Urinary bladder (tissue), 4 donors: ENCODE measurements around the gene GDF7. TPM values are rescaled to one million over a fixed set of nuclear protein-coding genes. Genes with fewer than 3 reads are reported as not detected.

Source experiments
- DNase-seq: peaks from one replicate; pipeline ENCODE4 v3.0.0-alpha.2; 2015; ENCODE audit errors: extremely low spot score
- H3K27ac ChIP-seq: one replicate; pipeline ENCODE4 v1.5.1; 2013; ENCODE audit warnings: low read depth, mild to moderate bottlenecking, moderate library complexity
- H3K36me3 ChIP-seq: one replicate; pipeline ENCODE4 v1.6.1; 2013; ENCODE audit warnings: mild to moderate bottlenecking, moderate library complexity; ENCODE audit not compliant: insufficient read depth
- H3K4me1 ChIP-seq: one replicate; pipeline ENCODE4 v1.6.1; 2013; ENCODE audit warnings: mild to moderate bottlenecking, moderate library complexity; ENCODE audit not compliant: insufficient read depth
- H3K4me3 ChIP-seq: one replicate; pipeline ENCODE4 v1.5.1; 2013; ENCODE audit warnings: low read depth, low read length
- WGBS: extraction: QIAGEN DNeasy Blood & Tissue Kit; methylation state at CpG from one replicate; pipeline ENCODE4 v1.1.7; 2013; 5-methylcytosine and 5-hydroxymethylcytosine counted together
- polyA plus RNA-seq: library from polyadenylated mRNA; stranded (reverse); fragments of 200-250 nt; gene quantifications from one replicate; pipeline ENCODE4 v1.2.3, GENCODE V29; 2013
- total RNA-seq: library from RNA; depleted of rRNA; stranded (reverse); fragments of >200 nt; gene quantifications from one replicate; pipeline ENCODE4 v1.2.3, GENCODE V29; 2014
- donor health status: healthy with polysubstance abuse.
- donor health status: healthy.

GDF7 gene
- total and polyA plus RNA-seq, 2 donors, result 0.79 to 2.2 TPM

GRCh38 chr2:20643826-20644225 lies 23.1 kb upstream of the GDF7 start:
- H3K4me1 ChIP-seq, result peaks cover under 1% of the 10 kb centered on the region
- H3K36me3 ChIP-seq, result no peaks in the 10 kb centered on the region
- 68% methylated on average over 3 of the region's 3 CpGs for WGBS
- no peak overlapping the region for H3K4me3 ChIP-seq
- no peak overlapping the region for H3K27ac ChIP-seq
- no peak for DNase-seq

GRCh38 chr2:20645301-20645701 lies 21.6 kb upstream of the GDF7 start:
- H3K4me1 ChIP-seq, result peaks cover 1% of the 10 kb centered on the region
- no peak for DNase-seq
- no peaks in the 10 kb centered on the region for H3K36me3 ChIP-seq
- 93% methylated on average over 14 of the region's 14 CpGs for WGBS
- no peak overlapping the region for H3K27ac ChIP-seq
- H3K4me3 ChIP-seq, result no peak overlapping the region

DNA sequence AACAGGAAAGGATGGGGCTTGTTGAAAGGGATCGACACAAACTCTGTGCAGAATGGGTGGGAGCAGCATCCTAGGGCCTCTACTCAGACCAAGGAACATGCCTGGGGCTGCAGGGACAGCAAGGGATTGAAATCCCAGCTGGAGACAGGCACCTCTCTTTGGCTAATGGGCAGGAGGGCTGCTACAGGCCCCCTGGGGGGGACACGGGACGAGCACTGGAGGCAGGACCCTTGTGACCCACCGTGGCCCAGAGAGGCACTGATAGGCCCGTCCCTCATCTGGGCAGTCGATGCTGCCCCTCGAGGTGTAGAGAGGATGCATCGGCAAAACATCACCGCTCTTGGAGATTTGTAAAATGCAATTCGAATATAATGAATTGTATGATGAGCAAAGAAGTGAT lies 21.2 kb upstream of the GDF7 start:
- no peak for DNase-seq
- H3K4me1 ChIP-seq, result peaks cover 1% of the 10 kb centered on the region
- no peak overlapping the region for H3K4me3 ChIP-seq
- WGBS, result 88% methylated on average over 10 of the region's 10 CpGs
- no peaks in the 10 kb centered on the region for H3K36me3 ChIP-seq
- no peak overlapping the region for H3K27ac ChIP-seq

- peaks cover 1% of the 10 kb centered on the region for H3K4me1 ChIP-seq
- 95% methylated on average over 20 of the region's 20 CpGs for WGBS
- H3K27ac ChIP-seq, result no peak overlapping the region
- DNase-seq, result no peak
- H3K36me3 ChIP-seq, result no peaks in the 10 kb centered on the region
- H3K4me3 ChIP-seq, result no peak overlapping the region
Observed at GRCh38 chr2:20646446-20646845, 20.5 kb upstream of the GDF7 start.

GRCh38 chr2:20647211-20647610 lies 19.7 kb upstream of the GDF7 start:
- DNase-seq, result no peak
- 93% methylated on average over 3 of the region's 3 CpGs for WGBS
- Histone ChIP-seq H3K36me3 (no peaks in the 10 kb centered on the region), H3K4me1 (peaks cover 1% of the 10 kb centered on the region), H3K27ac (no peak overlapping the region), H3K4me3 (no peak overlapping the region)

DNA sequence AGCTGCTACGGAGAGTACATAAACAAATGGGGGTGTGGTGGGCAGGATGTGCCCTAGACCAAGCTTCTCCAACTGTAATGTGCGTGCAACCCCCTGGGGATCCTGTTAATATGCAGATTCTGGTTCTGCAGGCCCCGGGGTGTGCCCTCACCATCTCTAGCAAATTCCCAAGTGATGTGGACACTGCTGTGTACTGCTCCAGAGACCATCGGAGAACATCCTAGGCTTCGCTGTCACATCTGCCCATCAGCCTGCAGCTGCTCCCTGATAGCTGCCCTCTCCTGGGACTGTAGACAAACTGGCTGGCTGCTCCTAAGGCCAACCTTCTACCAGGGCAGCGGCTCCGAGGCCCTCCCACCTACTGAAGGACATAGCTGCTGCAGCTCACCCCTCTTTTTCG lies 19.2 kb upstream of the GDF7 start:
- no peak for DNase-seq
- WGBS, result 79% methylated on average over 8 of the region's 8 CpGs
- Histone ChIP-seq H3K36me3 (no peaks in the 10 kb centered on the region), H3K27ac (no peak overlapping the region), H3K4me3 (no peak overlapping the region), H3K4me1 (peaks cover 1% of the 10 kb centered on the region)

DNA sequence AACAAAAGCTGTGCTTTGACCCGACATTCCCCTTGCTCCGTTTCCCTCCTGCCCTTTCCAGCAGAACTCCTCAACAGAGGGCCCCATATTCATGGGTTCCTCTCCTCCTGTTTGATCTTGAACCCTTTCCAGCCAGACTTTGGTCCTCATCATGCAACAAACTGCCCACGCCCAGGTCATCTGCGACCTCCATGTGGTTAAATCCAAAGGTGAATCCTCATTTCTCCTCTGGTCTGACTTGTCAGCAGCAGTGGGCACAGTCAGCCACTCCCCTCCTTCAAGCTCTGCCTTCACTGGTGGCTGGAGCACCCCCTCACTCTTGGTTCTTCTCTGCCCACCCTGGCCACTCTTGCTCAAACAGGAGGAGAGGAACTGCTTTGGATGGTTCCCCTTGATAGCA lies 18.7 kb upstream of the GDF7 start:
- DNase-seq, result no peak
- WGBS, result 90% methylated on average over 4 of the region's 4 CpGs
- Histone ChIP-seq H3K4me1 (peaks cover 1% of the 10 kb centered on the region), H3K4me3 (no peak overlapping the region), H3K36me3 (no peaks in the 10 kb centered on the region), H3K27ac (no peak overlapping the region)

GRCh38 chr2:20648831-20649230 lies 18.1 kb upstream of the GDF7 start:
- Histone ChIP-seq H3K4me3 (no peak overlapping the region), H3K4me1 (peaks cover 1% of the 10 kb centered on the region), H3K36me3 (no peaks in the 10 kb centered on the region), H3K27ac (no peak overlapping the region)
- 93% methylated on average over 9 of the region's 9 CpGs for WGBS
- DNase-seq, result no peak

DNA sequence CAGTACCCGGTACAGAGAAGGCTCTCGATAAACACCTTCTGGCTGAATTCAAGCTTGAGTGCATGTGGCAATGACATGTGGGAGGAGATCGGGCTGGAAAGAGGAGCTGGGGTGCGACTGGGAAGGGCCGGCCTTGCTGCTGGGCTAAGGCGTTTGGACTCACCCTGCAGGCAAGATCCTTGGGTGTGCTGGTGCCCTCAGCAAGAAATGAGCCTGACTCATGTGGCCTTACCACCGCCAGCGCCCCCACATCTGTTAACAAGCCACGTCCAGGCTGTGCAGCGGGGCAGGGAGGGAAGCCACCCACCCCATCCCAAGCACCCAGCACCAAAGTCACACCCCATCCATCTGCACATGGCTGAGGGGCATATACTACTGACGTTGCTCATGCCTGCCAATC lies 17.4 kb upstream of the GDF7 start:
- WGBS, result 79% methylated on average over 11 of the region's 11 CpGs
- no peak overlapping the region for H3K27ac ChIP-seq
- no peak overlapping the region for H3K4me3 ChIP-seq
- no peaks in the 10 kb centered on the region for H3K36me3 ChIP-seq
- peaks cover 1% of the 10 kb centered on the region for H3K4me1 ChIP-seq
- DNase-seq, result no peak

DNA sequence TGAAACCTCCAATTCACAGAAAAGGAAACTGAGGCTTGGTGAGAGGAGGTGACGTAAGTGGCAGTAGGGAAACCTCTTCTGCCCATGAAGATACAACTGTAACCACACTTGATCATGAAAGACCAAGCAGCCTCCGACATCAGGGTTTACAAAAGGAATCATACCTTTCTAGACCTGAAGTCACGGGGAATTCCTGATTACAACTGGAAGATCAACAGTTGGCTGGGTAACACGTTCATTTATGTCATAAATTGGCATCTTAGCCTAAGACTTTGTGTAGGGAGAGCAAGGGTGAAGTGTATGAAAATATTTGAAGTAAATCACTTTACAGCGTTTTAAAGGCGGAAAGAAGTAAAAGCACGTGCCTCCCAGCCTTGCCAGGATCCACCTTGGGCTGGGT lies 17.0 kb upstream of the GDF7 start:
- Histone ChIP-seq H3K36me3 (no peaks in the 10 kb centered on the region), H3K4me1 (peaks cover 1% of the 10 kb centered on the region), H3K27ac (no peak overlapping the region), H3K4me3 (peak overlapping the region; percentile 52)
- 59% methylated on average over 7 of the region's 7 CpGs for WGBS
- DNase-seq, result no peak

- 10% methylated on average over 19 of the region's 19 CpGs for WGBS
- Histone ChIP-seq H3K4me1 (peaks cover 1% of the 10 kb centered on the region), H3K27ac (peak overlapping the region; percentile 19), H3K4me3 (peak overlapping the region; percentile 52), H3K36me3 (no peaks in the 10 kb centered on the region)
- no peak for DNase-seq
Observed at GRCh38 chr2:20650393-20650876, 16.5 kb upstream of the GDF7 start.

GRCh38 chr2:20650877-20651730 lies 15.8 kb upstream of the GDF7 start, which contains the start of gene HS1BP3:
Gene HS1BP3 (minus strand): TSS chr2:20651098. CDS start chr2:20651063, 35 bp downstream.
- Histone ChIP-seq H3K4me1 (peaks cover 1% of the 10 kb centered on the region), H3K27ac (peak within 1 kb of the TSS; percentile 55), H3K4me3 (peak within 1 kb of the TSS; percentile 52), H3K36me3 (no peaks in the 10 kb centered on the region)
- DNase-seq, result no peak
- WGBS, result under 1% methylated on average over 72 of the region's 72 CpGs

- Histone ChIP-seq H3K4me3 (no peak overlapping the region), H3K27ac (peak overlapping the region; percentile 55), H3K36me3 (no peaks in the 10 kb centered on the region), H3K4me1 (peaks cover 1% of the 10 kb centered on the region)
- no peak for DNase-seq
- WGBS, result 65% methylated on average over 7 of the region's 7 CpGs
Observed at GRCh38 chr2:20651731-20652099, 15.2 kb upstream of the GDF7 start.

GRCh38 chr2:20652141-20652540 lies 14.8 kb upstream of the GDF7 start:
- no peak for DNase-seq
- 90% methylated on average over 7 of the region's 7 CpGs for WGBS
- no peaks in the 10 kb centered on the region for H3K36me3 ChIP-seq
- no peak overlapping the region for H3K4me3 ChIP-seq
- H3K27ac ChIP-seq, result no peak overlapping the region
- H3K4me1 ChIP-seq, result peaks cover 1% of the 10 kb centered on the region
